ENCODE measurements around the gene ZBTB17. TPM values are rescaled to one million over a fixed set of nuclear protein-coding genes. Genes with fewer than 3 reads are reported as not detected.
A peak's percentile ranks its signal among the peaks of the same experiment; 100 is the strongest.
"Not testable (repeated sequence)": the region's sequence is repeated elsewhere in the genome, so short reads cannot be mapped to it uniquely, and the experiment has no call there.

ZBTB17 gene
- total RNA-seq, 1 donor from 2014 or later = 14.3 TPM

DNA sequence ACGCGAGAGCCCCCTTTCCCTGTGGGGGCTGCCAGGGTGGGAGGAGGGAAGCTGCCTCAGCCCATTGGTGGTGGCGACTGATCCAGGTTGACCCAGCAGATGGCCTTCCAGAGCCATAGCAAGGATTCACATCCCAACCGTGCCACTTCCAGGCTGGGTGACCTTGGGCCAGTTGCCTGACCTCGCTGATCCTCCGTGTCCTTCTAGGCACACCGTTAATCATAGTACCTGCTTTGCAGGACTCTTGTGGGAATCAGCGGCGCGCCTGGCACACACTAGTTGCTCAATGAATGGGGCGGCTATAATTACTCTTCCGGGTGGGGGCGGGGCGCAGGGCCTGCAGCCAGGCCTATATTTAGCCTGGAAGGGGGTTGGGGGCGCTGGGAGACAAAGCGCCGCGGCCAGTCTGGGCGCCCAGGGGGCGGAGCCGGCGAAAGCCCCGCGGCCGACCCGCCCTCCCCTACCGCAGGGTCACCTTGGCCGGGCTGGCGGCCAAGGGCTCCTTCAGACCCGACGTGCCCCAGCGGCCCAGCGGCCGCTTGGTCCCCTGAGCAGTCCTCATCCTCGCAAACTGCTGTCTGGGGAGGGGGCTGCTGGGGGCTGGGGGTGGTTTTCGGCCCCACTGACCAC lies 36.8 kb upstream of the ZBTB17 start:
- DNase-seq (ENCODE audit: low spot score) (peak; percentile 63), ATAC-seq (peak; percentile 63)

DNA sequence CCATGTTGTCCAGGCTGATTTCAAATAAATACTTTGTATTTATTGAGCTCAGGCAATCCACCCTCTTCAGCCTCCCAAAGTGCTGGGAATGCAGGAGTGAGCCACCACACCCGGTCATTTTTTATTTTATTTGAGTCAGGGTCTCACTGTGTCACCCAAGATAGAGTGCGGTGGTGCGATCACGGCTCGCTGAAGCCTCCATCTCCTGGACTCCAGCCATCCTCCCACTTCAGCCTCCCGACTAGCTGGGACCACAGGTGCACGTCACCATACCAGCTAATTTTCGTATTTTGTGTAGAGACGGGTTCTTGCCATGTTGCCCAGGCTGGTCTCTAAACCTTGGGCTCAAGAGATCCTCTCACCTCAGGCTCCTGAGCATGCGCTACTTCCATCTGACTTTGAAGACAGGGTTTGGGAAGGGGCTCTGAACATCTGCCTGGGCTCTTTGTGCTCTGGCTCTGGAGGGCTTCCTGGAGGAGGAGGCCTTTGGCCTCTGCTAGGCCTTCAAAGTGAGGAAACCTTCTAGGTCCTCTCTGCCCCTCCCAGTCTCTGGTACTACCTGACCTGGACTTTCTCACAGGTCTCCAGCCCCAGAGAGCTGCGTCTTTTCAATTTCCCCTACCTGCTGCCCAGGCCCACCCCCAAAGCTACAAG lies 36.2 kb upstream of the ZBTB17 start:
- DNase-seq (ENCODE audit: low spot score) = no peak

DNA sequence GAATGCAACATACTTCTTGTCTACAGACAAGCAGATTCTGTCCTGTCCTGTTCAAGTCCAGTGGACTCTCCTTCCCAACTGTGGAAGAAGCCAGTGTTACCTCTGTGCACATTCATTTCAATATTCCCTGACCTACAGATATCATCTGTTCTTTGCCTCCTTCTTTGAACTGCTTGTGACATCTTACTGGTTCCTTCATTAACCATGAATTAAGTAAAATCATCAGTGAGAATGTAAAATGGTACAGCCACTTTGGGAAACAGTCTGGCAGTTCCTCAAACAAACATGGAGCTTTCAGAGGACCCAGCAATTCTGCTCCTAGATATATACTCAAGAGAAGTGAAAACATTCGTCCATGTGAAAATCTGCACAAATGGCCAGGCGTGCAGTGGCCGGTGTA lies 34.9 kb upstream of the ZBTB17 start:
- ATAC-seq (no peak), DNase-seq (ENCODE audit: low spot score) (no peak)

More for the DNA sequence above, 36.2 kb upstream of the ZBTB17 start:
- no peak for ATAC-seq

DNA sequence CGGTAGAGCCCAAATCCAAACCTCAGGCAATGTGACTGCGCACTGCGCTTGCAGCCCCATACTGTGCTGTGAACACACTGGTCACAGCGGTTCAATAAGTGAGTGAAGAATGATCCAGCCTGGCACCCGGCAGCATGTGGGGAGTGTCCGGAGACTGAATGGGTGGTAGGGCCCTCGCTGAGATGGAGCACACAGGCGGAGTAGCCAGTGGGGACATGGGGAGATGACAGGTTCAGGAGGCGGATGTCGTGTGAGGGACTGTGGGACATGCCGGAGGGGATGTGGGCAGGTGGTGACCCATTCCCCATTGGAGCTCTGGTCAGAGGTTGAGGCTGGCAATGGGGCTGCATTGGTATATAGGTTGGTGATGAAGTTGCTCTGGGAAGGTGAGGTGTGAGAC lies 33.8 kb upstream of the ZBTB17 start:
- DNase-seq (ENCODE audit: low spot score) (no peak), ATAC-seq (no peak)

DNA sequence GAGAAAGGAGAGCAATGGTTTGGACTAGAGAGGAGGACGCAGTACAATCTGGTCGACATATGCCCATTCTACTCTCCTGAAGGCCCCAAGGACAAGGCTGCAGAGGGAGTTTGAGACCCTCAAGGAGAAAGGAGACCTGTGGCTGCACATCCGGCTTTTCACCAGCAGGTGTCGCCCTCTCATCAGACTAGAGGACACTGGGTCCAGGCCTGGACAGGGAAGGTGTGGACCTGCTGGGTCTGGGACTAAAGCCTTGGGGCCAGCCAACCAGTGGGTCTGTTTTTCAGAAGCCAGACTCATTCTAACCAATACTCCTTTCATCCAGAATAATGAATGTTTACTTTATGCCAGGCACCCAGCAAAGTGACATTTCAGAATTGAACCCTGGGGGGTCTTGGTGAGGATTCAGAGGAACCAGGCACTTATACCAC lies 33.1 kb upstream of the ZBTB17 start:
- ATAC-seq = peak; percentile 85

DNA sequence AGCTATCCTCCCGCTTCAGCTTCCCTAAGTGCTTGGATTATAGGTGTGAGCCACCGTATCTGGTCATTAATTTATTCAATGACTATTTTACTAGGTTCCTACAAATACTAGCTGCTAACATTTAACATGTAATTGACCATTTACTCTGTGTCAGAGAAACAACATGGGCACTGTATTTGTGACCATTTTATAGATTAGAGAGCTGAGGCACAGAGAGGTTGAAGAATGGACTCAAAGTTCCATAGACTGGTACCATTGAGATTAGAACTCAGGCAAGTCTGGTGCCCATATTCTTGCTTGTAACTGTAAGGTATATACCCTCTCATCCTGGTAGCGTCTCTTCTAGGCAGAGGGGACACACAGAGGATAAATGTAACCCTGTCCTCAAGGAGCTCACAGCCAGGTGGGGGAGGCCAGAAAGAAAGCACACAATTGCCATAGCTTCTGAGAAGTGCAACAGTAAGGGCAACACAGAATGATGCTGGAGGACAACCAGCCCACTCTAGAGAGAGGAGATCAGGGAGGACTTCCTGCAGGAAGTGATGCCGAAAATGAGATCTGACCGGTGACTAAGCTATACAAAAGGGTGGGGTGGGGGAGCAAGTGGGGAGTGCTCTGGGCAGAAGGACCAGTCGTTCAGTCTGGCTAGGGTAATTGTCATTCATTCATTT lies 31.9 kb upstream of the ZBTB17 start:
- no peak for DNase-seq (ENCODE audit: low spot score)
- no peak for ATAC-seq

More for the DNA sequence above, 33.1 kb upstream of the ZBTB17 start:
- peak; percentile 80 for DNase-seq (ENCODE audit: low spot score)

DNA sequence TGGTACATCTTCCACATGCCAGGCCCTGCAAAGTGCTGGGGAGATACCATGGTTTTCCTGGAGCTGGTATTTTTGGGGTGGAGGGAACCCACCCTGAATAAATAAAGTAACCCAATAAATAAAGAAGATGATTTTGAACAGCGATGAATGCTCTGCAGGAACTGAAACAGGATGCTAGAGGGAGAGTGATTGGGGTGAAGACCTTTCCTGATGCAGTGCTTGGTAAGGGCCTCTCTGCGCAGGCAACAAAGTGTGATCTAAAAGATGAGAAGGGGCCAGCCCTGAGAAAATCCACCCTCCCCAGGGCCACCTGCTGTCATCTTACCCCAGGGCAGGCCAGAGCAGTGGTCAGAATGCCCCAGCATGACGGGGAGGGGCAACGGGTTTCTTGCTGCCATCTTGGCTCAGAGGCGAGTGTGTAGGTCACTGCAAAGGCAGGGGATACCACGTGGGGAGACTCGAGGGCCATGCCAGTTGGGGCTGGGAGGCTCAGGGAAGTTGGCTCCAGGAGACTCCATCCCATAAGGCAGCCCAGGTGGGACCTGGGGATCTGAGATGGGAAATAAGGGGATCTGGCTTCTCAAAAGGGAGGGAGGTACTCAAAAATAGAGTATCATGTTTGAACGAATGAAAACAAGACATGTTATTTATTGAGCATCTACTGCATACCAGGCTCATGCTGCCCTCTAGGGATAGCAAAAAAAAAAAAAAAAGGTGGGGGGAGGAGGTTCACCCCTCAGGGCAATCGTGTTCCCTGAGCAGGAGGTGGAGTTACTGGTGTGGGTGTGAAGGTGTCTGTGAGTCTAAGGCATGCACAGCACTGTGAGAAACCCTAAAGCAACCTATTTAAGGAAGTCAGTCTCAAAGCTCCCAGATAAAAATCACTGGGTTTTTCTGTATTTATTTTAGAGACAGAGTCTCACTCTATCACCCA lies 30.9 kb upstream of the ZBTB17 start:
- no peak for ATAC-seq
- no peak for DNase-seq (ENCODE audit: low spot score)

DNA sequence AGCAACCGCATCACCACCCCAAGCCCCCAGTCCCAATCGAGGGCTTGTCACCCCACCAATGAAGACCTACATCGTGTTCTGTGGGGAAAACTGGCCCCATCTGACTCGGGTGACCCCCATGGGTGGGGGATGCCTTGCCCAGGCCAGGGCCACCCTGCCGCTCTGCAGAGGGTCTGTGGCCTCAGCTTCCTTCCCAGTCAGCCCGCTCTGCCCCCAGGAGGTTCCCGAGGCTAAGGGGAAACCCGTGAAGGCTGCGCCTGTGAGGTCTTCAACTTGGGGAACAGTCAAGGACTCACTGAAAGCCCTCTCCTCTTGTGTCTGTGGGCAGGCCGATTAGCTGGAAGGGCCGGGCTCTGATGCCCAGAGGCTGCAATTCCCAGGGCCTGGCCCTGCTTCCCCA lies 30.1 kb upstream of the ZBTB17 start:
- DNase-seq (ENCODE audit: low spot score) = no peak
- no peak for ATAC-seq

DNA sequence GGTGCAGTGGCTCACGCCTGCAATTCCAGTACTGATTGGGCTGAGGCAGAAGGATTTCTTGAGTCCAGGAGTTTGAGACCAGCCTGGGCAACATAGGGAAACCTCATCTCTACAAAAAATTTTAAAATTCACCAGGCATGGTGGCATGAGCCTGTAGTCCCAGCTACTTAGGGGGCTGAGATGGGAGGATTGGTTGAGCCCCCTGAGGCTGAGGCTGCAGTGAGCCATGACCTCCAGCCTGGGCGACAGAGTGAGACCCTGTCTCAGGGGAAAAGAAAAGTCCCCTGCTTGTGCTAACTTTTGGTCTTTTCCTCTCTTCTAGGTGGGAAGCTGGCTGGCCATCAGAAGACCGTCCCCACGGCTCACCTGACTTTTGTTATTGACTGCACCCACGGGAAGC lies 29.7 kb upstream of the ZBTB17 start:
- ATAC-seq (no peak), DNase-seq (ENCODE audit: low spot score) (no peak)

DNA sequence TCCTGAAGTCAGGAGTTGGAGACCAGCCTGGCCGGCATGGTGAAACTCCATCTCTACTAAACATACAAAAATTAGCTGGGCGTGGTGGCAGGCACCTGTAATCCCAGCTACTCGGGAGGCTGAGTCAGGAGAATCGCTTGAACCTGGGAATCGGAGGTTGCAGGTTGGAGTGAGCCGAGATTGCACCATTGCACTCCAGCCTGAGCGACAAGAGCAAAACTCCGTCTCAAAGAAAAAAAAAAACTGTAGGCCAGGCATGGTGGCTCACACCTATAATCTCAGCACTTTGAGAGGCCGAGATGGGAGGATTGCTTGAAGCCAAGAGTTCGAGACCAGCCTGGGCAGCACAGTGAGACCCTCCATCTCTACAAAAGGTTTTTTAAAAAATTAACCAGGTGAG lies 25.4 kb upstream of the ZBTB17 start:
- not testable (repeated sequence) for DNase-seq (ENCODE audit: low spot score); ATAC-seq

DNA sequence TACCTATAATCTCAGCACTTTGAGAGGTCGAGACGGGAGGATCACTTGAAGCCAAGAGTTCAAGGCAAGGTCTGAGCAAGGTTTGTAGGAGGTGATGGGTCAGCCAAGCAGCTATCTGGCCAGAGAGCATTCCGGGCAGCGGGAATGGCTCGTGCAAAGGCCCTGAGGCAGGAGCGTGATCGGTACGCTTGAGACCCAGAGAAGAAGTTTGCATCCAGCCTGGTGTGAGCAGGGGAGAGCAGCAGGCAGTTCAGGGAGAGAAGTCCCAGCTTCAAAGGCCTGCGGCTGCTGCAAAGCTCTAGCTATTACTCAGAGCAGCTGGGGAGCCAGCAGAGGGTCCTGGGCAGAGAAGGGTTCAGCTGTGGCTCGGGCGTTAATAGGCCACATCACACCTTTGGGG lies 23.0 kb upstream of the ZBTB17 start:
- ATAC-seq (no peak), DNase-seq (ENCODE audit: low spot score) (no peak)

DNA sequence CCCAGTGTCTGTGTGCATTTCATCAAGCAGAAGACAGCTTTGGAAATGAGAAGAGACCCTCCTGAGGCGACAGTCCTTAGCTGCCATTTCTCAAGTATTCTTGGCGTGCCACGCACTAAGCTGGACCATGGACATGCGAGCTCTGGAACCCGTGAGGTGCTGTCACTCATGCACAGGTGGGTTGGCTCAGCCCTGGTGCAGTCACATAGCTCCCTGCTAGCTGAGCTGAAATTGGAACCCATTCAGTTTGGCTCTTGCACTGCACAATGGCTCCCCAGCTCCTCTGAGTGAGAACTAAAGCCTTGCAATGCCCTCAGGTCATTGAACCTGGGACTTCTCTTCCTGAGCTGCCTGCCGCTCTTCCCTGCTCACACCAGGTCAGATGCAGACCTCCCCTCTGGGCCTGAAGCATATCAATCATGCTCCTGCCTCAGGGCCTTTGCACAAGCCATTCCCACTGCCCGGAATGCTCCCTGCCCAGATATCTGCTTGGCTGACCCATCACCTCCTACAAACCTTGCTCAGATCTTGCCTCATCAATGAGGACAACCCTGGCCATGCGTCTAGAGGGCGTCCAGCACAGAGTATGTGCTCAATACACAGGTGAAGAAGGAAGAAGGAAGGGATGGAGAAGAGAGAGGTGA lies 21.9 kb upstream of the ZBTB17 start:
- no peak for ATAC-seq
- no peak for DNase-seq (ENCODE audit: low spot score)

DNA sequence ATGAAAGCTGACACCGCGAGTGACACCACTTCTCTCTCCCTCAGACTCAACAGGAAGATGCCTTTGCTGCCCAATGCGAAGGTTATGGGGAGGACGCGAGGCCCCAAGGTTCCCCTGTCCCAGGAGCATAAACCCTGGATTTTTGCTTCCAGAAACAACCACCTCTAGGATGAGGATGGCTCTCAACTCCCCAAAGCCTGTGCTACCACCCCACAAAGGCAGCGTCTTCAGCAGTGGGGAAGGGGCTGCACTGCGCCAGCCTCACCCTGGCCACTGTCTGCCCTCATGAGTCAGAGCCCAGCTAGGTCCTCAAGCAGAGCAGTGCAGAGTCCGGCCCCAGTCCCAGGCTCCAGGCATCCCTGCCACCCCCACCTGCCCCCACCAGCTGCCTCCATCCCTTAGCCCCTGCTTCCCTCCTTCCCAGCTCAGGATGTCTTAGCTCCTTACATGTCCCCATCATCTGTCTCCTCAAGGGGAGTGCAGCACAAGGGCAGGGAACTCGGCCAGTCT lies 21.2 kb upstream of the ZBTB17 start:
- ATAC-seq = no peak
- DNase-seq (ENCODE audit: low spot score) = no peak

DNA sequence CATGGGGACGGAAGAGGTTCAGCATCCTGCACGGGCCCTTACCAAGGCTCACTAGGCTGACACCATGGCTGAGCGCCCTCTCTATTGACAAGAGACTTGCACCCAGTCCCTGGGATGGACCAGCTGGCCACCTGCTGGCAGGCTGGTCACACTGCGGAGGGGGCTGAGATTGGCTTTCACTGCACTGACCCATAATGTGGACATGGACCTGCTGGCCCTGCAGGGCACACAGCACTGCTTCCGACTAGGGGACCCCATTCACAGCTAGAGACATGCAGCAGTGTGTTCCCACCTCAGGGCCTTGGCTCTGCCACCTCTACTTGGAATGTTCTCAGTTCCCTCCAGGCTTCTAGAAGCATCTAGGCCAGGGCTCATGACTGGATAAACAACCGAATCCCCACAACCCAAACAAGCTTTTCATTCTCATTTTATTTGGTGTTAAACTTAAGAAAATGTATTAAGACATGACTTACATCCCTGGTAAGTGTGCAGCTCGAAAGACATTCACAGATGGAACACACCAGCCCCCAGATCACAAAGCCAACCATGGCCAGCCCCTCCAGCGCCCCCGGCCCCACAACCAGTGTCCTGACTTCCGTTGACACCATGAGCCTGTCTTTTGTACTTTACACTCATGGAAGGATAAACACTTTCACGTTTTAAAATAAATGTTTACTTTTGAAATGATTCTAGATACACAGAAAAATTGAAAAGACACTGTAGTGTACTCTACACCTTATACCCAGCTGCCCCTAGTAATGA lies 18.9 kb upstream of the ZBTB17 start:
- DNase-seq (ENCODE audit: low spot score) = peak; percentile 75
- ATAC-seq = peak; percentile 97

DNA sequence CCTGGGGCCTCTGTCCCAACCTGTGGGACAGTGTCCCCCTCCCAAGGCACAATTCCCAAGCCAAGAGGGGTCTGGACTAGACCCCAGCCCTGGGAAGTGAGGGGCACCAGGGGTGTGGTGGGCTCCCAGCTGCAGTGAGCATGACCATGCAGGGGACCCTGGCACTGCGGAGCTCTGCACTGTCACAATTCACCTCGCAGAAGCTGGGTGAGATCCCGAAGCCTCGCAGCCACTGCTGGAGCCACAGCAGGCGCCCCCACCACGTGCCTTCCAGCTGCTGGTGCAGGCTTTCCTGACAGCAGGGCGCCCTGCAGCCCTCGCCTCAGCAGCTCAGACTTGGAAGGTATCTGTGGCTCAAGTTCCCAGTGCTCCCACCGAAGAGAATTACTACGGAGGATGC lies 18.2 kb upstream of the ZBTB17 start:
- no peak for ATAC-seq
- DNase-seq (ENCODE audit: low spot score) = no peak

DNA sequence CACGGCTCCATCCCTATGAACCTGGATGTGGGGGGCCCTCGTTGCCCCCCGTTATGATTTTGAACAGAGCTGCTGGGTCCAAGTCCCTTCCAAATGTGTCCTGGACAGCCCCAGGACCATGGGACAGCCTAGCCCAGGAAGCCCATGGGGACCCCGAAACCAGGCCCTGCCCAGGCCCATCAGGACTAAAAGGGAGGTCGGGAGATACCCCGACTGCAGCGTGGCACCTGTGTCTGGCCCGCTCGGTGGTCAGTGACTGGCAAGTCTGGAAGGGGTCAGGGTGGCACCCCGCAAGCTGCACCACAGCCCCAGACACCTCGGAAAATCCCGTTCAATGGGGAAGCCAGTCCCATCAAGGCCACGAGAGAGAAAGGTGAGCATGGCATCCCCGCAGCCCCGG lies 17.8 kb upstream of the ZBTB17 start:
- DNase-seq (ENCODE audit: low spot score) (no peak), ATAC-seq (no peak)

DNA sequence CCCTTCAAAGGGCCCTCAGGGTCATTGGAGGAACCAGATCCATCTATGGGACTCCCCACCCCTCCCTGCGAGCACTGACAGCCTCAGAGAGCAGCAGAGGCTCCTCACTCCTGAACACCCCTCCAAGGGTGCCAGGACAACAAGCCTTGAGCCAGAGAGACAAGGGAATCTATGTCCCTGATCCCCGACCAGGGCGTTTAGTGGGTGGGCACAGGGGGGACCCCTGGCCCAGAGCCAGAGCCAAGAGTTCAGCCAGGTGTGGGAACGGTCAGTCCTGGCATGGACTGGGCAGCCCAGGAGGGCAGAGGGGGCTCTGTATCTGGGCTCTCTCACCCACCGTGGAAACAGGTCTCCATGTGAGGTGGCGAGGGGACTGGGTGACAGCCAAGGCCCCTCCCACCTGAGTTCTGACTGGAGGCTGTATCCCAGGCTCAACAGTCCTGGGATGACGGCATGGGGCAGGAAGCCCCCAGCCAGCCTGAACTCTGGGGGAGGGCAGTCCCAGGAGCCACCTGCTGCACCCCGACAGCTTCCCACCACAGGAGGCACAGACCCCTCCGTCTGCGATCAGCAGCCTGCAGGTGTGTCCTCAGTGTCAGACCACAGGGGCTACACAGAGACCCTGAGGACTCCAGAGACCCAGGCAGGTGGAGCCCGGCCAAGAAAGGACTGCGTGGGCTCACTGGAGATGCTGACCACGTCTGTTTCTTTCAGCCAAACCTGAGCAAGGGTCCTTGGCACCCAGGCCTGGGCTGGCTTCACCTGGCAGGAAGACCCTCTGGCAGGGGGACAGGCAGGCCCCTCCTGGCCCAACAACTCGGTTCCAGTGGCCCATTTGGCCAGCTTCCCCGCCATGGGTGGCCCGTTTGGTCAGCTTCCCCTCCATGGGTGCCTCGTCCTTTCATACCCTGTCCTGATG lies 16.9 kb upstream of the ZBTB17 start:
- DNase-seq (ENCODE audit: low spot score) = no peak
- ATAC-seq = no peak

DNA sequence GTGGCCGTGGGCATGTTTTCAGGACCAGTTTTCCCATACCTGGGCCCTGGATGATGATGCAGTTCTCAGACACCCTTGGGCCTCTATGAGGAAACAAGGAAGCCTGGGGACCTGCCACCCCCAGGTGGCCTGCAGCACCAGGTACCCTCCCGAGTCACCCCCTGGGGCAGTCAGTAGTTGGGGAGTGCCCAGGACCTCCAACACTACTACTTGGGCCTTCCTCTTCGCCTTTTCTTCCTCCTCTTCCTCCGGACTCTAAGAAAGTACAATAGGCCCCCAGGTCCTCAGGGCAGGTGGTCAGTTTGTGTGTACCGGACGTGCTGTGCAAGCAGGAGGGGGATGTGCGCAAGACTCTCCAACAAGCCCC lies 16.3 kb upstream of the ZBTB17 start:
- ATAC-seq = no peak

More for the DNA sequence above, 16.3 kb upstream of the ZBTB17 start:
- no peak for DNase-seq (ENCODE audit: low spot score)

Measured in left lobe of liver (tissue), 2 donors.